ENCODE measurements around the gene ZSWIM2. TPM values are rescaled to one million over a fixed set of nuclear protein-coding genes. Genes with fewer than 3 reads are reported as not detected.
"Not testable (repeated sequence)": the region's sequence is repeated elsewhere in the genome, so short reads cannot be mapped to it uniquely, and the experiment has no call there.

ZSWIM2 gene, protein sequence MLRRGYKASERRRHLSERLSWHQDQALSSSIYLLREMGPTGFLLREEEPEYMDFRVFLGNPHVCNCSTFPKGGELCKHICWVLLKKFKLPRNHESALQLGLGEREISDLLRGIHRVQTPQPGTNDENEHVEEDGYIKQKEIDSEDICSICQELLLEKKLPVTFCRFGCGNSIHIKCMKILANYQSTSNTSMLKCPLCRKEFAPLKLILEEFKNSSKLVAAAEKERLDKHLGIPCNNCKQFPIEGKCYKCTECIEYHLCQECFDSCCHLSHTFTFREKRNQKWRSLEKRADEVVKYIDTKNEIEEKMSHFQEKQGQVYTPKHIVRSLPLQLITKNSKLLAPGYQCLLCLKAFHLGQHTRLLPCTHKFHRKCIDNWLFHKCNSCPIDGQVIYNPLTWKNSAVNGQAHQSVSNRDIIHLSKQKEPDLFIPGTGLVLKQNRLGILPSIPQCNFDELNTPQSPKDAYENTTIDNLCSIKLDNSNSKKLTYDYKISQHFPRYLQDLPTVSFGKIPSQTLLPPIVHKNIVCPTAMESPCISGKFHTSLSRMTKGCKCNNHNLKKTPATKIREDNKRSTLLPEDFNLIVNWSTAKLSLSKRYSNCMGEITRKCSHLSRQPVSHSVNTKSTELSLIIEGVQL
- total RNA-seq: not detected

DNA sequence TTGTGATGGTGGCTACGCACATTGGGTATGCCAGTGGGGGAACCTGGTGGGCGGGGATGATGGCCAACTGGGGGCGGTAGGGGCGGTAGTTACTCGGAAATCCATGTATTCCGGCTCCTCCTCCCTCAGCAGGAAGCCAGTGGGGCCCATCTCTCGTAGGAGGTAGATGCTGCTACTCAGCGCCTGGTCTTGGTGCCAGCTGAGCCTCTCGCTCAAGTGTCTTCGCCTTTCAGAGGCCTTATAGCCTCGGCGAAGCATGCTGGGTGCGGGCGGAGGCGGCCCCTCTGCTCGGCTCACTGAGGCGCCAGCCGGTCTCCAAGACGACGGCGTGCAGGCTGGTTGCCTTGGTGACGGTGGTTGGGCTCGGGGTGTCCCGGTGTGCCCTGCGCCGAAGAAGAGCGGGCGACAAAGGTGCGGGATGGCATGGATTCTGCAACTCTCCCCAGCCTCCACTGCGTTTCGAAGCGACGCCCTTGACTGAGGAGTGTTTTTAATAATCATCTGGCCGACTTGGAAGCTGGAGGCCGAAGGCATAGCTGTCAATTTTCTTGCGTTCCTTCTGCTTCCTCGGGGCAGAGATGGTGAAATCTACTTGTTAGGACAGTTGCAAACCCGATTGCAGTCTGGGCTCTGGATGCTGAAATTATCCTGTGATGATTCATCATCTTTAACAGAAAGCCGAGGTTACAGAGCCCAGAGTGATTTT, at the start of gene ZSWIM2:
Gene ZSWIM2, minus strand, starts transcription at position 298 of the 706 bp plus-strand sequence. Its CDS starts 40 bp downstream, at position 258.
- Histone ChIP-seq H3K36me3 (no peaks in the 10 kb centered on the region), H3K27me3 (no peaks in the 10 kb centered on the region), H3K27ac (no peak within 1 kb of the TSS), H3K4me1 (no peaks in the 10 kb centered on the region), H3K4me3 (peak within 1 kb of the TSS; percentile 47 to 62), H3K9me3 (no peaks in the 10 kb centered on the region)
- DNase-seq (ENCODE audit: low spot score in 2 of 2): peak in 1 of 2 donors; percentile 68
- TF ChIP-seq, protein P1, sequence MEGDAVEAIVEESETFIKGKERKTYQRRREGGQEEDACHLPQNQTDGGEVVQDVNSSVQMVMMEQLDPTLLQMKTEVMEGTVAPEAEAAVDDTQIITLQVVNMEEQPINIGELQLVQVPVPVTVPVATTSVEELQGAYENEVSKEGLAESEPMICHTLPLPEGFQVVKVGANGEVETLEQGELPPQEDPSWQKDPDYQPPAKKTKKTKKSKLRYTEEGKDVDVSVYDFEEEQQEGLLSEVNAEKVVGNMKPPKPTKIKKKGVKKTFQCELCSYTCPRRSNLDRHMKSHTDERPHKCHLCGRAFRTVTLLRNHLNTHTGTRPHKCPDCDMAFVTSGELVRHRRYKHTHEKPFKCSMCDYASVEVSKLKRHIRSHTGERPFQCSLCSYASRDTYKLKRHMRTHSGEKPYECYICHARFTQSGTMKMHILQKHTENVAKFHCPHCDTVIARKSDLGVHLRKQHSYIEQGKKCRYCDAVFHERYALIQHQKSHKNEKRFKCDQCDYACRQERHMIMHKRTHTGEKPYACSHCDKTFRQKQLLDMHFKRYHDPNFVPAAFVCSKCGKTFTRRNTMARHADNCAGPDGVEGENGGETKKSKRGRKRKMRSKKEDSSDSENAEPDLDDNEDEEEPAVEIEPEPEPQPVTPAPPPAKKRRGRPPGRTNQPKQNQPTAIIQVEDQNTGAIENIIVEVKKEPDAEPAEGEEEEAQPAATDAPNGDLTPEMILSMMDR (IDR thresholded peaks at IDR 0.05): no peak
- intact Hi-C loops (cut with DNase I): no loop called here

DNA sequence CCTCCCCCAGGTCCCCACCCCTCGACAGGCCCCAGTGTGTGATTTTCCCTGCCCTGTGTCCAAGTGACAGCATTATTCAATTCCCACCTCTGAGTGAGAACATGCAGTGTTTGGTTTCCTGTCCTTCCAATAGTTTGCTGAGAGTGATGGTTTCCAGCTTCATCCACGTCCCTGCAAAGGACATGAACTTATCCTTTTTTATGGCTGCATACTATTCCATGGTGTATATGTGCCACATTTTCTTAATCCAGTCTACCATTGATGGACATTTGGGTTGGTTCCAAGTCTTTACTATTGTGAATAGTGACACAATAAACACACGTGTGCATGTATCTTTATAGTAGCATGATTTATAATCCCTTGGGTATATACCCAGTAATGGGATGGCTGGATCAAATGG, 47.2 kb upstream of the ZSWIM2 start:
- H3K27me3 ChIP-seq; DNase-seq (ENCODE audit: low spot score in 2 of 2); H3K4me1 ChIP-seq; H3K9me3 ChIP-seq; H3K4me3 ChIP-seq; H3K36me3 ChIP-seq; intact Hi-C loops (cut with DNase I); H3K27ac ChIP-seq: not testable (repeated sequence)

DNA sequence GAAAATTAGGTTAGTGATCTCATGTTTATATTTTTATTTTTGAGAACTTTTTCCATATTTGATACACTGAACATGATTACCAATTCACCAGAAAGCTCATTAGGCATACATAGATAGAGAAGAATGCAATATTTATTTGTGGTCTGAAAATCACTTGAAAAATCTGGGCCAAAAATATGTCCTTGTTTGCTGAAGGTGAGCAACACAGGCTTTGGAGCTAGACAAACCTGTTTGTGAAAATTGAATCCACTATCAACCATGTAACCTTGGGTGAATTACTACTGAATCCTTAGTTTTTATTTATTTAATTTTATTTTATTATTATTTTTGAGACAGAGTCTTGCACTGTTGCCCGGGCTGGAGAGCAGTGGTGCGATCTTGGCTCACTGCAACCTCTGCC, 46.5 kb upstream of the ZSWIM2 start:
- Histone ChIP-seq H3K9me3 (no peaks in the 10 kb centered on the region), H3K27ac (no peak overlapping the region), H3K36me3 (no peaks in the 10 kb centered on the region), H3K4me1 (peaks cover 0 to 5% of the 10 kb centered on the region in 2 donors), H3K4me3 (no peak overlapping the region), H3K27me3 (no peaks in the 10 kb centered on the region)
- TF ChIP-seq, protein P1 (IDR thresholded peaks at IDR 0.05): no peak
- DNase-seq (ENCODE audit: low spot score in 2 of 2): no peak
- intact Hi-C loops (cut with DNase I): no loop called here

DNA sequence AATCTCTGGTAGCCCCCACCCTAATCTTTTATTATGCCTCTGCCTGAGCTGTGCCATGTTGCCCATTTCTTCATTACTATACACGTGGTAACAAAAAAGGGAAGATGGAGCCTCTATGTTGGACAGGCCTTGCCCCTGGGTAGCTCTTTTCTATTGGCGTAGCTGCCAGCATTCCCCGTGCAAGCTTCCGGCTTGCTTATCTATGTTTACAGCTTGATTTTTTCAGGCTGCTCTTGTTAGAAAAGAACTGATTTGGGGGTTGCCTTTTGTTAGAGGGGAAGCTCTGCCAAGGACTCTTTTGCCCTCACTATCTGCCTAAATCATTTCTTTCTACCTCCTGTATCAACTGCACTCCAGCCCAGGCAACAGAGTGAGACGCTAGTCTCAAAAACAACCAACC, 45.5 kb upstream of the ZSWIM2 start:
- no peak for DNase-seq (ENCODE audit: low spot score in 2 of 2)
- Histone ChIP-seq H3K4me3 (no peak overlapping the region), H3K9me3 (no peaks in the 10 kb centered on the region), H3K27ac (no peak overlapping the region), H3K27me3 (no peaks in the 10 kb centered on the region), H3K36me3 (no peaks in the 10 kb centered on the region), H3K4me1 (peaks cover 0 to 5% of the 10 kb centered on the region in 2 donors)
- intact Hi-C loops (cut with DNase I): no loop called here
- TF ChIP-seq, protein P1 (IDR thresholded peaks at IDR 0.05): no peak

DNA sequence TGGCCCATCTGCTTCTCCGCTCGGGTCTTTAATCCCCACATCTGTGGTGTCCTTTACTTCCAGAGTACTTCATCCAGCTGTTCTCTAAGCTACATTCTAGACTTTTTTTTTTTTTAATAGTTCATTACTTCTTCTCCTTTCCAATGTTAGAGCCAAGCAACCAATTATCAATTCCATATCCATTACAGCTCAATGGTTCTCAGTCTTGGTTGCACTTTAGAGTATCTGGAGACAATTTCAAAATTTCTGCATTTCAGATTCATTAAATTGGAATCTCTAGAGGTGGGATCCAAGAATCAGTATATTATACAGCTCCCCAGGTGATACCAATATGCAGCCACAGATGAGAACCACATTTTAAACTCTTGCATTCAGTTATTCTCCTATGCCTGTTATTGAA, 43.9 kb upstream of the ZSWIM2 start:
- TF ChIP-seq, protein P1 (IDR thresholded peaks at IDR 0.05): no peak
- Histone ChIP-seq H3K4me3 (no peak overlapping the region), H3K36me3 (no peaks in the 10 kb centered on the region), H3K9me3 (no peaks in the 10 kb centered on the region), H3K27me3 (no peaks in the 10 kb centered on the region), H3K27ac (no peak overlapping the region), H3K4me1 (peaks cover 0 to 6% of the 10 kb centered on the region in 2 donors)
- no peak for DNase-seq (ENCODE audit: low spot score in 2 of 2)
- intact Hi-C loops (cut with DNase I): no loop called here

DNA sequence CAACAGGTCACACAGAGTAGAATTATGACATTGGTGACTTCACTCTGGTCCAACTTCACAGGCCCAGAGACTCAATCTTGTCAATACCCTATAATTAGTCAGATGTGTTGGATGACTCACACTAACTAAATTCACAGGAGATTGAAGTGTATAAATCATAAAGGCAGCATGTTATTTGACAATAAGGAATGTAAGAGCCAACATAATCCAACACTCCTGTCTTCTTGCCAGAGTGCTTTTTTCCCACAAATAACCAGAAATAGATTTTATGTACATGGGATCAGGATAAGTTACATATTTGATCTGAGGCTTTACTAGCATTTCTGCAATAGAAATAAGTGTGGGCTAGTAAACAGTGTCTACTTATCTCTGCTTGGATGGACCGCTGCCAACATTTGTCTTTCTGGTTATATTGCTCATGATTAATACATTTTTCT, 42.2 kb upstream of the ZSWIM2 start:
- Histone ChIP-seq H3K27ac (no peak overlapping the region), H3K4me1 (peaks cover 0 to 16% of the 10 kb centered on the region in 2 donors), H3K27me3 (no peaks in the 10 kb centered on the region), H3K36me3 (no peaks in the 10 kb centered on the region), H3K9me3 (no peaks in the 10 kb centered on the region), H3K4me3 (no peak overlapping the region)
- intact Hi-C loops (cut with DNase I): no loop called here
- DNase-seq (ENCODE audit: low spot score in 2 of 2): no peak
- TF ChIP-seq, protein P1 (IDR thresholded peaks at IDR 0.05): no peak
